ENCODE measurements around the gene RPTOR. TPM values are rescaled to one million over a fixed set of nuclear protein-coding genes. Genes with fewer than 3 reads are reported as not detected.

Gene RPTOR
- total RNA-seq, 2 experiments from 2014 or later, result 45.3 to 49.1 TPM

DNA sequence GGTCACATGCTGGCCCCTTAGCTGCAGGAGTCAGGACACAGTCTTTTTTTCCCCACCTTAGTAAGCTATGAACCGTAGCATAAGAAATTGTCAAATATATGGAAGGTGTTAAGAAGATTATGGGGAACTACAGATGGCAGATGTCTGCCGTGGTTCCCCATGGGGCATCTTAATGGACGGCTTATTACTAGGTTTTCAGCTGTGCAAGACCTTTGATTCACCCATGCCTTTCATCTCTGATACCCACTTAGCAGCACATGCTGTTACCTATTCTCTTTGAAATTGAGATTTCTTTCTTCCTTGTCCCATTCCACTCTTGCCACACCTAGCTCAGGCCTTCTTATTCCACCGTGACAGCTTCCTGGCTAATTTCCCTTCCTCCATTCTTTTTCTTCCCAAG lies 70.7 kb downstream of the RPTOR start:
- Mint-ChIP-seq H3K4me3 (no peak overlapping the region), H3K4me1 (ENCODE audit: low read depth) (peaks cover 63% of the 10 kb centered on the region), H3K36me3 (ENCODE audit: low read depth) (no peaks in the 10 kb centered on the region), H3K27ac (no peak overlapping the region), H3K27me3 (no peaks in the 10 kb centered on the region), H3K9me3 (no peaks in the 10 kb centered on the region)
- CTCF ChIA-PET, result interaction anchor here (1.0 to 1.2 kb wide), 2 partner anchors 10 to 64 kb away, joined by 3 read pairs; no protein-coding TSS in a partner anchor
- intact Hi-C loops (cut with micrococcal nuclease), result no loop called here
- ATAC-seq, result no peak
- POLR2A ChIA-PET, result interaction anchor here (0.6 to 1.2 kb wide), 2 partner anchors 32 to 204 kb away, joined by 3 read pairs; no protein-coding TSS in a partner anchor
- TF ChIP-seq, protein P1, sequence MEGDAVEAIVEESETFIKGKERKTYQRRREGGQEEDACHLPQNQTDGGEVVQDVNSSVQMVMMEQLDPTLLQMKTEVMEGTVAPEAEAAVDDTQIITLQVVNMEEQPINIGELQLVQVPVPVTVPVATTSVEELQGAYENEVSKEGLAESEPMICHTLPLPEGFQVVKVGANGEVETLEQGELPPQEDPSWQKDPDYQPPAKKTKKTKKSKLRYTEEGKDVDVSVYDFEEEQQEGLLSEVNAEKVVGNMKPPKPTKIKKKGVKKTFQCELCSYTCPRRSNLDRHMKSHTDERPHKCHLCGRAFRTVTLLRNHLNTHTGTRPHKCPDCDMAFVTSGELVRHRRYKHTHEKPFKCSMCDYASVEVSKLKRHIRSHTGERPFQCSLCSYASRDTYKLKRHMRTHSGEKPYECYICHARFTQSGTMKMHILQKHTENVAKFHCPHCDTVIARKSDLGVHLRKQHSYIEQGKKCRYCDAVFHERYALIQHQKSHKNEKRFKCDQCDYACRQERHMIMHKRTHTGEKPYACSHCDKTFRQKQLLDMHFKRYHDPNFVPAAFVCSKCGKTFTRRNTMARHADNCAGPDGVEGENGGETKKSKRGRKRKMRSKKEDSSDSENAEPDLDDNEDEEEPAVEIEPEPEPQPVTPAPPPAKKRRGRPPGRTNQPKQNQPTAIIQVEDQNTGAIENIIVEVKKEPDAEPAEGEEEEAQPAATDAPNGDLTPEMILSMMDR (IDR thresholded peaks at IDR 0.05), result no peak
- DNase-seq, result no peak

DNA sequence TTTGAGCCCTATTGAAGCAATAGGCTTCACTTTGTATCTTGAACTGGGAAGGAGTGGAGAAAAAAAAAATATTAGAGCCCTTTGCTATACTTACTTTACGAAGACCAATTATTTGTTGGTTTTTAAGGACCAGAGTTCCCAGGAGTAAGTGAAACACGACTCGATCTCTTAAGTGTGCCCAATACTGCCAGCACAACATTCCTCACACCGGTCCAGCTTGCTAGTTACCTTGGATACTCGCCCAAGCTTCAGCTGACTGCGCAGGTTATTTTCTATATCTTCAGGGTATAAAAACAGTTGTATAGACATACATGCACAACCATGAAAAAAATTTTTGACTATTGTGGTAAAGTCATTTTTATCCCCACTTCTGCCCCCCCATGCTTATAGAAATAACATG lies 72.1 kb downstream of the RPTOR start:
- no peak for ATAC-seq
- no peak overlapping the region for H3K27ac Mint-ChIP-seq

GRCh38 chr17:80618304-80618703 lies 73.7 kb downstream of the RPTOR start:
- ATAC-seq (peak; percentile 71), DNase-seq (peak; percentile 53)
- no peaks in the 10 kb centered on the region for H3K36me3 Mint-ChIP-seq (ENCODE audit: low read depth)
- ChIA-PET POLR2A (no interaction called here), CTCF (interaction anchor here (1.2 to 1.5 kb wide), 2 partner anchors 13 to 281 kb away, joined by 3 to 4 read pairs; no protein-coding TSS in a partner anchor)
- H3K4me3 Mint-ChIP-seq, result no peak overlapping the region
- H3K27ac Mint-ChIP-seq, result peak overlapping the region; percentile 62
- intact Hi-C loops (cut with micrococcal nuclease), result no loop called here
- peaks cover 65% of the 10 kb centered on the region for H3K4me1 Mint-ChIP-seq (ENCODE audit: low read depth)
- TF ChIP-seq, protein P1 (IDR thresholded peaks at IDR 0.05), result no peak
- no peaks in the 10 kb centered on the region for H3K9me3 Mint-ChIP-seq
- H3K27me3 Mint-ChIP-seq, result no peaks in the 10 kb centered on the region

More for the DNA sequence above, 72.1 kb downstream of the RPTOR start:
- ChIA-PET POLR2A (no interaction called here), CTCF (interaction anchor here (1.0 to 1.6 kb wide), 3 partner anchors 11 to 63 kb away, joined by 3 to 4 read pairs (median 3); no protein-coding TSS in a partner anchor)
- Mint-ChIP-seq H3K36me3 (ENCODE audit: low read depth) (no peaks in the 10 kb centered on the region), H3K4me1 (ENCODE audit: low read depth) (peaks cover 66% of the 10 kb centered on the region), H3K27me3 (no peaks in the 10 kb centered on the region), H3K4me3 (no peak overlapping the region), H3K9me3 (no peaks in the 10 kb centered on the region)
- TF ChIP-seq, protein P1 (IDR thresholded peaks at IDR 0.05), result no peak
- intact Hi-C loops (cut with micrococcal nuclease), result no loop called here
- no peak for DNase-seq

DNA sequence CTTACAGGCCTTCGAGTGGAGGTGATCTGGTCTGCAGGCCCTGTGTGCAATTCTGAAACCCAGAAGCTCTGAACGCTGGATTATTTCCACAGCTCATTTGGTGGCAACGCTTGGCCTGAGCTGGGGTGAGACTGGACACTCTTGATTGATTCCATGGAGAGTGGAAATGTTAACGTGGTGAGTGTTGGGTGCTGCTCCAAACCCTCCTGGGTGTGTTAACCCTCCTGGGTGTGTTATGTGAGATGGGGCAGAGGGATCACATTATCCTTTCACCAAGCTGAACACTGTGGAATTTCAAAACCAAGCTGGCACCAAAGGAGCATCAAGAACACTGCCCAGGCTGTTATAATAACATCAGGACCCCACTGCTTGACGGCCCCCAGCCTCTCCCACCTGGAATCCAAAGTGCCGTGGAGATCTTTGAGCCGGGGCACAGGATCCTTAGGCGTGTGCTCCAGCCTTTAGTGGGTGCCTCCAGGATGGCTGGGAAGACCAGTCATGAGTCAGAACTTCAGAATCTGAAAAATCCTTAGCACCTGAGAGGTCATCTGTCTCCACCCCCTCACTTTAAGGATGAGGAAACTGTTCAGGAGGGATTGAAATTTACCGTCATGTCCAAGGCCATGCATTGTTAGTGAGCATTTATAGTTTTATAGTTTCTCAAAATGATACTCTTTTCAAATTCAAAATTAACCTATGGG lies 75.0 kb downstream of the RPTOR start:
- Mint-ChIP-seq H3K27me3 (no peaks in the 10 kb centered on the region), H3K4me3 (no peak overlapping the region), H3K4me1 (ENCODE audit: low read depth) (peaks cover 52% of the 10 kb centered on the region), H3K27ac (no peak overlapping the region), H3K36me3 (ENCODE audit: low read depth) (no peaks in the 10 kb centered on the region), H3K9me3 (no peaks in the 10 kb centered on the region)
- intact Hi-C loops (cut with micrococcal nuclease), result no loop called here
- no peak for ATAC-seq
- TF ChIP-seq, protein P1 (IDR thresholded peaks at IDR 0.05), result no peak
- CTCF ChIA-PET, result interaction anchor here (1.1 to 1.9 kb wide), 3 partner anchors 30 to 280 kb away, joined by 3 to 8 read pairs (median 4); no protein-coding TSS in a partner anchor
- POLR2A ChIA-PET, result no interaction called here
- no peak for DNase-seq

DNA sequence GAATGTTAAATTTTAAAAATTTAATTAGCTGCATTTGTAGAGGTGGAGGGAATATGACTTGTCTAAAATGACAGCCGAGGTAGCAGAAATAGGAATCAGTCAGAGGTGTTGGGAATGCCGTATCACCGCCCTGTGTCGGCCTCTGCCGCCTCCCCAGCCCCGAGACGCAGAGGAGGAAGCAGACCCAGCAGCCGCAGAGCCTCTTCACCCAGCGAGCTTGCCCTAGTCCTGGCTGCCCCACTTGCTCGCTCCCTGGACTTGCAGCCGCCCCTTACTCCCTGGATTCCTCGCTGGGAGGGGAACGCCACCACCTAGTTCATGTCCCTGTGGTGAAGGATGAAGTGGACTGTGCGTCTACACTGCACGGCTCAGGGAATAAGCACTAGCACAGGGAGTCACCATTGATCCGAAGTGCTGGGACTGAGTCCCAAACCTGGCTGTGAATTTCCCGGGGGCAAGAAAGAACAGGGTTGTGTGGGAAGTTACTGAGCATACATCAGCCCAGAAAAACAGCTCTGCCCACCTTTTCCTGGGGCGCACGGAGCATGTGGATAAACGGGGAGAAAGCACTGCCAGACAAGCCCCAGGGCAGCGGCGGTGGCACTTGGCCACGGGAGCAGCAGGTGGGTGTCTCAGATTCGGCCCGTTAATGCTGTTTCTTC lies 76.8 kb downstream of the RPTOR start:
- Mint-ChIP-seq H3K36me3 (ENCODE audit: low read depth) (peaks cover 4% of the 10 kb centered on the region), H3K4me3 (no peak overlapping the region), H3K9me3 (no peaks in the 10 kb centered on the region), H3K27me3 (no peaks in the 10 kb centered on the region), H3K27ac (no peak overlapping the region), H3K4me1 (ENCODE audit: low read depth) (peaks cover 41% of the 10 kb centered on the region)
- POLR2A ChIA-PET, result no interaction called here
- ATAC-seq, result no peak
- DNase-seq, result no peak
- intact Hi-C loops (cut with micrococcal nuclease), result no loop called here
- TF ChIP-seq, protein P1 (IDR thresholded peaks at IDR 0.05), result no peak
- CTCF ChIA-PET, result interaction anchor here (0.8 to 1.9 kb wide), 4 partner anchors 22 to 46 kb away, joined by 3 to 8 read pairs (median 3); no protein-coding TSS in a partner anchor

Data from activated CD8-positive, alpha-beta T cell treated with anti-CD3 and anti-CD28 coated beads for 36 hours (primary cell).